GM19239 (cell line): ENCODE data around the gene TSHZ1.

Experiments used
- DNase-seq: peaks from one replicate; pipeline ENCODE4 v3.0.0; 2011; ENCODE audit warnings: low spot score; ENCODE audit not compliant: insufficient read length
- FAIRE-seq: peaks from 2 replicates; lab custom pipeline; 2011; peaks lifted over from hg19 to GRCh38; lab: Jason Lieb, UNC

TSHZ1 gene

DNA sequence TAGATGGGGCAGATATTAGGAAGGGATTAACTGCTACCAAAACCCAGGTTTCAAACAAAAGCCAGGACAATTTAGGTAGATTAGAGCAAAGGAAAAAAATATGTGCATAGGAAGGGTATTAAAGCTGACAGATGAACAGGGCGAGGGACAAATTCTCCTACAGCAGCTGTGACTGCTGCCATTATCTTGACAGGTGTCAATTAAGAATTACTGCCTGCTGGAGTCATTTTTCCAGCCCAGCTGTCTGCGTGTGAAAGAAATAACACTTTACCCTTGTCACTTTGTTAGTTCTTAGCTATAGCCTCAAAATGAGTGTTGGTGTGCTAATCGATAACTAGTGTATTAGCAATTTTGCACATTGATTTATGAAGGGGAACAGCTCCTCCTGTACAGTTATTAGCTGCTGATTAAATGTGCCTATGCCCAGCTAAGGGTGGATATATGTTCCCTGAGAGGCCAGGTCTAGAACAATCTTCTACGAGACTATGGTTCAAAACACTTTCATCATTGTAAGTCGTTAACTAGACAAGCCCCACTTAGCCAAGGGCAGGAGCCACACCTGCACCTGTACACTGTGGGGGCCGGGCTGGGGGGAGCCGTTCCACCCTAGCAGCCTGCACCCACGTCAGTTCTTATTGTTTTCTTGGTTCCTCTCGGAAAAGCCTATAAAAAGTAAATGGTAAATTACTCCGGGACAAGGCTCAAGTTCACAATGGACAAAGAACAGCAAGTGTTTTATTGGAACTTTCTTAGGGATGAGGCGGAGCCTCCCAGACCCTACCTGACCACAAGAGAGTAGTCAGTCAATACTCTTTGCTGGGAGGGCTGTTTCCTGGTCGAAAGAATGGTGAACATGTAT is 7.7 kb downstream of the TSHZ1 start:
- no peak for FAIRE-seq
- no peak for DNase-seq

DNA sequence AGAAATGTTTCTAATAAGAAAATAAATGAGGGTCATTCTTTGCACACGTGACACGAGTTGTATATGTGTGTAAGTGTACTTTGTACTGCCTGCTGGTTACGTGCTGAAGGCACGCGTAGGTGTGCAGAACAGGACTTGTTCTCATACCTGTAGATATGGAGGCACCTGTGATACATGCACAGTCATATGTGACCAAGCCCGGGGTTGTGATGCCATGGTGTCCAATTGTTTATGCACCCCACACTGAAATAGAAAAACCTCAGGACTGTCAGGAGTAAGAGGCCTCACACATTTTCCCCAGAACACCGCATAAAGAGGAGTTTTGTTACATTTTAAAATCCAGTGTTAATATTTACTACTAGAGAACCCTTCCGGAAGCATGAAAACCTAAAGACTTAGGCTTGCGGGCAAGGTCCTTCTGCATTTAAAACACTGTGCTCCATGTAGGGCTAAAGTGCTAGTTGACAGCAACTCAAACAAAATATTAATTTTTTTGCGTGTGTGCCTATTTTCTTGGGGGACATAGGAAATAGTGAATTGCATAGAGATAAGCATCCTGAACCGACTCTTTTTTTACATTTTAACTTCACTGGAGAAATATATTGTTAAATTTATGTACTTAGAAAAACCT is 9.3 kb downstream of the TSHZ1 start:
- DNase-seq (no peak), FAIRE-seq (no peak)

DNA sequence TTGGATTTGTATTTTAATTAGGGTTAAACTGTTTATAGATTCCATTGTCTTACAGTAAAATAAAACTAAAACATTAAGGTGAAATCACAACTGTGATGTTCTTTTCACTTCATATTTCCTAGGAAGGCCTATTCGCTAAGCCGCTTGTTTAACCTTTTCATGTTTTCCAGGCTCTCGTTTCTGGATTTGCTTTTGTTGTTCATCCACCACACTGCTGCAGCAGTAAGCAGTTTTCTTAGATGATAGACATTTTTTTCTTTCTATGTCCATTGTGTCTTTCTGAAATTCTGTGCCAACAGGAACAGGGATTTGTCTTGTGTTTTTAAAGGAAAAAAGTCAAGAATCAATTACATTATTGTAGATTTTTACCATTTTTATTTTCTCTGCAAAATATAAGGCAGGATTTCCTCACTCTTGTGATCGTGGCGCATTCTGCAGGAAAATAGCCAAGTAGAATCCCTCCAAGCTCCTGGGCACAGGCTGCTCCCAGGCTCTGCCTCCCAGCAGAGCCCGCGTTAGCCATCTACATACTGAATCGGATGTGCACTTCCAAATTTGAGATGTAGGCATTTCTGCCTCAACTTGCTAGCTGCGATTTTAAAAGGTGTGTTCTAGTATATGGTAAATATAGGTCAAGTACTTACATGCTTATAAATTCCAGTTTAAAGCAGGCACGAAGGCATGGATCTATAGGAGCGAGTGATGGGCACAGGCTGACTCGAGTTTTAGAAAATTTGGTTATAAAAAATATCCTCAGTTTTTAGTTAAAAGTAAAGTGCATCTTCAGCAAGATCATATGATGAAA is 10.2 kb downstream of the TSHZ1 start:
- DNase-seq (no peak), FAIRE-seq (no peak)

DNA sequence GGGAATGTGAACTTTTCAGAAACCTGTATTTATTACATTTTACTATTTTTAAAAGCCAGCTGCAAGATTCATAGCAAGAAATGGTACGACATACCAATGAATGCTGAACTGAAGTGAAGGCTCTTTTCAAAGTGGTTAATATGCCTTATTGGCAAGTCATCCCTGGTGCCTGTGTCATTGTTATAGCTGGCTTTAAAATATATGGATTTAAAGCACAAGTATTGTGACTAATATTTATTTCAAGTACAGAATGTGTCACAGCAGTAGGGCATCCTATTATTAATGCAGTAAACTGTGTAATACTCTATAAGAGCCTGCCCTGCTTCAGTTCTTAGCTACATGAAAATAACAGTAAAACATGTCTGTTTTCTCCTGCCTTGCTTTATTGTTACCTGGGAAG is 10.8 kb downstream of the TSHZ1 start:
- FAIRE-seq (no peak), DNase-seq (no peak)

DNA sequence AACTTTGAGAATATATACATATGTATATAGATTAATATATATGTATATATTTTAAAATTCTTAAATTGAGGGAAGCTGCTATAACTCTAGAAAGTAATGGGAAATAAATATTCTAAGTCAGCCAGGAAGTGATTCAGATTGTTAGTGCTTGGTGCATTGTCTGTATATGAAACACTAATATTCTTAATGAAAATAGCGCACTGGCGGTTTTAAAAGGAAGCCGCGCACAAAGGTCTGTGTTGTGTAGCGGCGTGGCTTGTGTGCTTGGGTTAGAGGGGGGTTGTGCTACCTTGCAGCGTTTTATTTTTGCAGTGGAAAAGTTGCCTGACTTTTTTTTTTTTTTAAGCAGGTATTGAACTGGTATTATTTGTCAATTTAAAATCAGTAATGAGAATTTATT is 11.3 kb downstream of the TSHZ1 start:
- FAIRE-seq (no peak), DNase-seq (no peak)

DNA sequence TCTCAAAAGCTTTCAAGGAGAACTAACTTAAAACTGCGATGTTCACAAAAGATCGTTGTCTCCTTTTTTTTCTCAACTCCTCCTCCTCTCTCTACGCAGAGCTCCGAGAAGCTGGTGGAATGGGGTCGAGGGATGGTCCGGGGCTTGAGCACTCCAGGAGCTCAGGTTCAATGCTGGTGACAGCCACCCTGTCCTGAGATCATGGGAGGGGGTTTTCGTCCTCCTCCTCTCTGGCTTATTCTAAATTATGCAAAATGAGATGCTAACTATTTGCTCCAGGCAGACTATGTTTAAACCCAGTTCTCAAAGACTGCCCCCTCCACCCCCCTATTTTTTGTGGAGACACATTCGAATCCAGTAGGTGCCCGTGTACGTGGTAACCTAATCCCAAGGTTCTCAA is 11.8 kb downstream of the TSHZ1 start:
- DNase-seq = no peak
- no peak for FAIRE-seq

DNA sequence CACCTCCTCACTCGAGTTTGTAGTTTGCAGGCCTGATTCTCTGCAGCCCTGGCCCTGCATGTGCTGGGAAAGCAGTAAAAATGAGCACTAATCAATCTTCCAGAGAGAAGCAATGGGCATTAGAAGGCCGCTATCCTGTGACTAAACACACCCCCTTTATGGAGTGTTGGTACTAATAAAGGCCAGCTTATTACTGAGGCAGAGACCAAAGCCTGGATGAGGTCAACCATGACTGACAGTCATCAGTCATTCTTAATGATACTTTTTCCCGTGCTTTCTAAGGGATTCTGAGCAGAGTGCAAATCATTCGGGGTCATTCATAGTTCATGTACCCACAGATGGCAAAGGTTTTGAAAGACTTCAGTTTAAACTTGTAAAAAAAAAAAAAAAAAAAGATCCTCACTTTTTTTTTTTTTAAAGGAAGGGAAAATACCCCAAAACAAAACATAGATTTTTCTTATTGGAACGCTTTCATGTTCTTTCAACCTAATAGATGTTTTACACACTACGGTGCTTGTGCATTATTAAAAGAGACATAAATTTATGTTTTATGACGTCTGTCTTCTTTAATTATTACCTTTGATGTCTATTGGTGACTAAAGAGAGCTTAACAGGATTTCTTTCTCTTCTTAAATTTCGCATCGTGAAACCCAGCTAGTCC is 13.2 kb downstream of the TSHZ1 start:
- DNase-seq = no peak
- FAIRE-seq = no peak

DNA sequence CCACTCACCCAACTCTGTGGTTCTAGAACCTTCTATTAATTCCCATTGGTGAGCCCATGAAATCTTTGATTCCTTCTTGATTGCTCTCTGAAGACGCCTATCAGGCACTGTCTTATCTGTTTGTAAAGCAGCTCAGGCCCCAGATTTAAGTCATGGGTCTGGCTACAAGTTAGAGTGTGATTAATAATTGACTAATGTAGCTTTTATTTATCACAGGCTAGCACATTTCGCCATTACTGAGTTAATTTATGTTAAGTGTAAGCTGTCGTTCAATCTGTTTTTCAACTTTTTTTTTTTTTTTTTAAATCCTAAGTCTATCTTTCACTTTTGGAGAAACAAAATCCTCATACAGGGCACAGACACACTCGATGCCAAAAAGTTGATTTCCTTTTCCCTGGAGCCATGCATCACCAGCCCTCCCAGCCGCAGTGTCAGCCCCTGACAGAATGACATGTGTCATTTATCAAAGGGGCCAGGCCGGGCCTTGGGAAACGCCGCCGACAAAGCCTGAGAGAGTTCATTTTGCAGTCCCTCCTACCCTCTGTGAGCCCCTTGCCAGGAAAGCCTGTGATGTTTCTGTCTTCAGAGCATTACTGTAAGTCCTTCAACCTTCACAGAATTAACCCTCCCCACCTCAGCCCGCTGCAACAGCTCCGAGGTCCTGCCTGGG is 15.8 kb downstream of the TSHZ1 start:
- DNase-seq (no peak), FAIRE-seq (no peak)

DNA sequence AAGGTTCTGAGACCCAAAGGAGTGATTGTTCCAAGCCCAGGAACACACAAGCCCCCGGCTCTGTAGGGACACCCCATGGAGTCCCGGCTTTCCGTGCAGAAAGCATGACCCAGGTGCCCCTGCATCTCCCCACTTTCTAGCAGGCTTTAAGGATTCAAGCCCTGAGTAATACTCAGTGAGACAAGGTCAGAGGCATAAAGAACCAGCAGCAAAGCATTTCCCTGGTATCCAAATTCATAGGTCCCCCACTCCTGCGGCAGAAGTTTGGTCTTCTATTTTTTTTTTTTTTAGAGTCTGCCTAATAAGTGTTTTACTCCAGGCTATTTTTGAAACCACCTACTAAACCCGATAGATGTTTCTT is 16.3 kb downstream of the TSHZ1 start:
- FAIRE-seq (no peak), DNase-seq (no peak)

DNA sequence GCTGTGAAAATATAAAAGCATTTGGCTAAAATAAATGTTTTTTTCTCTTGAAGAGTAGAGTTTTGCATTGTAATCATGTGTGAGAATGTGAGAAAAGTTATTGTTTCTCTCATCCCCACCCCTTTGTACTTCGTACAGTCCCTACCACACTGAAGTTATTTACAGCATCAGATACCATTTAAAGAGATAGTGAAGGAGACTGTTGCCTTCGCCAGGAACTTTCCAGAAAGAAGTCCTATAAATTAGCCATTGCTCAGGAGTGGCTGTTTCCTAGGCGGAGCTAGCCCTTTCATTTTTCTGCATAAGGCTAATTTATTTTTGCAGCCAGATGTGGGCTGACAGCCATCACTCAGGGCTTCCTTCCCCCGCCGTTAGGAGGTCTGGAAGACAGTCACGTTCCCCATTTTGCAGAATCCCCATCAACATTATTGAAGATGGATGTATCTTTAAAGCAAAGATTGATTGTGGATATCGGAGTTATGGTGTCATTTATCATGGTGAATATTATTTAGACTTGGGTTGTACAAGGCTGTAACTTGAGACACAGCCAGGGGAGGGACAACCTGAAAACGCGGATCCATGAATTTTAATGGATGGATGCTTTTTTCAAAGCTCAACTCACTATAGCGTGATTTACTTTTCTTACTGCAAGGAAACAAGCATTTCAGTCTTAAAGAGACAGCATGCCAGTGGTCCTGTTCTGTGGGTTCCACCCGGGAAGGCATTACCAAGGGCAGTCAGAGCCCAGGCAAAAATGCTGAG is 17.1 kb downstream of the TSHZ1 start:
- FAIRE-seq = no peak
- DNase-seq = no peak

DNA sequence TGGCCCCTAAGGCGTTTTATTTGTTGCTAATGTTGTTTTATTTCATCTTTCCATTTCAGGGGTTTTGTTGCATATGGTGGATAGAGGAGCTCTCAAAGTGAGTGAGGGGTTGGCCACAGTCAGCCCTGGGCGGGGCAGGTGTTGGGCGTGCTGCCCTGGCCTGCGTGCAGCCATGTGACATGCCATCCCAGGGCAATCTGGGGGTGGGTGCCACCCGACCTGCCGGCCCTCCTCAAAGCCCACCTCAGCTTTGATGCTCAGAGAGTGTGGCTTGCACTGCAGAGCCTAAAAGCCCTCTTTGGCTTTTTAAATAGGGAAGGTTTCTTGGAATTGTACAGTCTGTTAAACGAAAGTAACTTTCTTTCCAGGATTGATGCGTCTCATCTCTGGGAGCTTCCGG is 18.4 kb downstream of the TSHZ1 start:
- no peak for FAIRE-seq
- DNase-seq = no peak

DNA sequence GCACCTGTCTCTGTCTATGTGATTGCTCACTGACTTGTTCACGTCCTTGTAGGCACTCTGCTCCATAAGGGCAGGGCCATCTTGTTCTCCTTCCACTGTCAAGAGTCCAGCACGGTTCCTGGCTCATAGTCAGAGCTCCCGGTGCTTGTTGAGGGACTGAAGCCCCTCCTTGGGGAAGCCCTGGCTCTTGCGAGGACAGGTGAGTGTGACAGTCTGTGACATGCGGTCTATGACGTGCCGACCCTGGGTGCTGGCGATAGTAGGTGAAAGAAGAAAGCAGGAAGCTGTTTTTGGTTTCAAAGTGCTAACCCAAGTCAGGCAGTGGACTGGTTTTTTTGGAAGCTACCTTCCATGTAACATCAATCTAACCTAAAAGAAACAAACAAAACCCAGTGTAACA is 18.8 kb downstream of the TSHZ1 start:
- DNase-seq (no peak), FAIRE-seq (no peak)

DNA sequence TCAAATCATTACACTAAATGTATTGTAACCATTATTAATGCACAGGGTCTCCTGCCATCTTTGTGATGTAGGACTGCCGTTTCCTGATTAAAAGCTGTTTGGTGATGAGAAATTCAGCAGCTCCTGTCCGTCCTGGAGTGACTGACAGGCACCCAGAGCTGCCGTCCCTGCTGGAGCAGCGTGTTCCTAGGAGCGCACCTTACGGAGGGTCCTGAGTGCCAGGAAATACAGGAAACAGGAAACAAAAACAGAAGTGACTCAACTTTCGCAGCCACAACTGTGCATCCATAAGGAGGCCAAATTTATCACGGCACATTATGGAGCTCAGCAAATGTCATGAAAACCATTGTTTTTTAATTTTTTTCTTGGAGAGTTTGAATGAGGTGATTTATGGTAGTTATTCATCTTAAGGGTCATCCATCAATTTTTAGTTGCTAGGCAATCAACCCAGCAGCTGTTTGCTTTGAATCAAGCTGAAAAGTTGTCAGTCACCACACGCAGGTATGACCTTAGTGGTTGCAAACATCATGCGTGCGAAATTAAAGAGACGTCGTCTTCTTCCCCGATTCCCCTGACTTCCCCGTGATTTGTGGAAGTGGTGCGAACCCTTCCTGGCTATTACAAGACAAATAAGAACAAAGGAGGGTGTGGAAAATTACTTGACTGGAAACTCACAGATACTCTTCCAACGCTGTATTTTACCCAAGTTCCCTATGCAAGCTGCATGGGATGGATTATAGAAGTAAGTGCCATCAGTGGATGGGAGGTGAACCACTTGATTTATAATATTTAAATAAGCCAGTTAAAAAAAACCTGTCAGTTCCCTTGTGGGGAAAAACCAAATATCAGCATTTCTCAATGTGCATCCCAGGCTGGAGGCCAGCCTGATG is 19.8 kb downstream of the TSHZ1 start:
- DNase-seq = no peak
- FAIRE-seq = no peak

DNA sequence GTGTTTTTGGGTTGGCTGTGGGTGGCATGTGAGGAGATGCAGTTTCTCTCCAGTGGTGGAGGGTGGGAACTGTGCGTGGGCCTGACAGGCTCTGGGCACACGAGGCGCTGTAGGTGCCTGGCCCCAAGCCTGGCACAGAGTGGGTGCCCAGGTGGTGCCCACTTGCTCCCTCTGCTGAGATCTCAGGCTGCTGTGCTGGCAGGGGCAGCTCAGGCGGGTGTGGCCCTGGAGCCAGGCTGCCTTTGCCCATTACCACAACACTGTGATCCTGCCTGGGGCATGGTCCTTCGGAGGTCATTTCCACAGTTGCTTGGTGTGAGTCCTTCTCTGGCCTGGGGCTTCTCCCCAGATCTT is 20.4 kb downstream of the TSHZ1 start:
- no peak for FAIRE-seq

DNA sequence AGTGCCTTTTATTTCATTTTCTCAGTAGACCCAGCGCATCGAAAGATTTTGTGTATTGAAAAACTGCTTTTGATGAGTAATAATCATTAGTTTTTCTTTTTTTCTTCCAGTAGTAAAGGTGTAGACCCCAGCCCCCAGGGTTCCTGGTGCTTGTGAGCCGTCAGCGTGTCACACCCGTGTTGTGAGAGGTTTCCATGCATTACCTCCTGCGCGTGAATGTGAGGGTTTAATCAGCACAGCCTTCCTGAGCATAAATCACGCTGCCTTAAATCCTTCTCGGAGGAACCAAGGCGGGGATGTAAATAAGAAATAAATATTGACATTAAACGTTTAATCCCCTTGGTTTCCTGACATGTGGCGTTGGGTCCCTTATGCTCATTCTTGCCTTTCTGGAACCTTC is 24.3 kb downstream of the TSHZ1 start:
- FAIRE-seq (no peak), DNase-seq (no peak)

More for the DNA sequence above, 20.4 kb downstream of the TSHZ1 start:
- DNase-seq = no peak

DNA sequence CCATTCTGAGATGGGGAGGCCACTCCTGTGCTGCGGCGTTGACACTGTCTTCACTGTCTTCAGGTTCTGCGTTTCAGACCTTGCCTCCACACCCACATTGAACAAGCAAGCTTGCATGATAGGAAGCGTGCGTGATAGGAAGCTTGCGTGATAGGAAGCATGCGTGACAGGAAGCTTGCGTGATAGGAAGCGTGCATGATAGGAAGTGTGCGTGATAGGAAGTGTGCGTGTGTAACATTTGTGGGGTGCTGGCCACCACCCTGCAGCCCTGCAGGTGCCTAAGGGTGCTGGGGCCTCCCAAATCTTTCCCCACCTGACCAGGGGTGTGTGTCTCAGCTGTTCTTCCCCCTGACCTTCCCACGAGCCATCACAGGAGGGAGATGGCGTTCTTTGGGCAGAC is 25.3 kb downstream of the TSHZ1 start:
- FAIRE-seq (no peak), DNase-seq (no peak)

DNA sequence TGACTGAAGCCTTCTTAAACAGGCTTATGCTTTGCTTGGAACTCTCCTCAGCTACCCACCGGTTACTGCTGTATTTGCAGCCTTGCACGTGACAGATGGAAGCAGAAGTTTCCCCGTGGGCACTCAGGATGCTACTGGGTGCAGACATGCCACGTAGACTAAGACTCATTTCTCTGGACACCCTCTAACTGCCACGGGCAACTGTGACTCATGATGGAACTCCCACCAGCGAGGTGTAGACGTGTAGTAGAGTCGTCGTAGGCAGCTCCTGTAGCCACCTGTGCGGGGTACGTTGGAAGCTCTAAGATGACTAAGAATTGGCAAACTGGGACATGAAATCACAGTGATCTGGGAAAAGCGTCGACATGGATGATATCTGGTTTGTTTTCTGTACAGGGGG is 27.5 kb downstream of the TSHZ1 start:
- DNase-seq = no peak
- no peak for FAIRE-seq

DNA sequence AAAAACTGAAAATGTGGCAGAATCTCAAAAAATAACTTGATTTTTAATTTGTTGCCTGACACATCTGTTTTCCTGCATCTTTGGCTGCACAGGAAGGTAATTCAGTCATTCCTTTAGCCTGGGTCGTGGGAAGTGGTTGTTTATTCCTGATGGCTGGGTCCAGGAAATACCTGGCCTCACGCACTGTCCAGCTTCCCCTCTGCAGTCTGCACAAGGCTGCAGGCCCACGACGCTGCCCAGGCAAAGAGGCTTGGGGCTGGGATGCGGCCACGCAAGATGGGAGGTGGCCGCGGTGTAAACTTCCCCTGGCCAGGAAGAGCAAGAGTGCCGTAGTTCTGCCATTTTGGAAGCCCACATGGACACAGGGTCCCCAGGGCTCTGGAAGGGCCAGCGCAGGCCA is 28.2 kb downstream of the TSHZ1 start:
- FAIRE-seq = no peak
- no peak for DNase-seq

DNA sequence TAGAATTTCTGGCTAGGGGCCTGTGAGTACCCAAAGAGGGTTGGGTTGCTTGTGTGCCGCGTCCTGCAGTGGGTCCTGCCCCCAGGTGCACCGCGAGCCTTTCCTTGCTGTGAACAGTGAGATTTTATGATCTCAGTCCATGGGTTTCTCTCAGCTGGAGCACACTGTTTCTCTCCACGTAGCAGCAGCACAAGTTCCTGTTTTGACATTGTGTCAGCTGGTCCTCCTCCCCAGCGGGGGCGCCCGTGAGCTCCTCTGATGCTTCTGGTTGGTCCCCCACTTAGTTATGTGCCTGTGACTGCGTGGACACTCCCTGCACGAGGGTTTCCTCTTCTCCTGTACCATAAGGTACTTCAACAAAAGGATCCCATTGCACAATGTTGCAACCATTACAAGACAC is 29.8 kb downstream of the TSHZ1 start:
- FAIRE-seq = no peak
- no peak for DNase-seq
